ENCODE results near the gene GTF2H4. TPM values are rescaled to one million over a fixed set of nuclear protein-coding genes. Genes with fewer than 3 reads are reported as not detected.

GTF2H4 gene
- total RNA-seq, 1 donor from 2014 or later, result 67.2 TPM

GRCh38 chr6:30951907-30952469 is 44.0 kb downstream of the GTF2H4 start:
- Mint-ChIP-seq H3K27me3 (ENCODE audit: unreplicated experiment) (peaks cover 5% of the 10 kb centered on the region), H3K9me3 (ENCODE audit: unreplicated experiment) (peaks cover 12% of the 10 kb centered on the region), H3K36me3 (ENCODE audit: unreplicated experiment) (peaks cover 15% of the 10 kb centered on the region), H3K27ac (ENCODE audit: unreplicated experiment) (no peak overlapping the region), H3K4me1 (ENCODE audit: low read depth, unreplicated experiment) (peaks cover 5% of the 10 kb centered on the region), H3K4me3 (ENCODE audit: unreplicated experiment) (no peak overlapping the region)
- no peak for DNase-seq
- TF ChIP-seq CTCF (IDR thresholded peaks at IDR 0.05; ENCODE audit: partially characterized antibody, unreplicated experiment), result no peak

GRCh38 chr6:30954631-30955366 is 46.8 kb downstream of the GTF2H4 start:
- H3K36me3 Mint-ChIP-seq (ENCODE audit: unreplicated experiment), result peaks cover 15% of the 10 kb centered on the region
- H3K4me1 Mint-ChIP-seq (ENCODE audit: low read depth, unreplicated experiment), result peaks cover 5% of the 10 kb centered on the region
- peaks cover 12% of the 10 kb centered on the region for H3K9me3 Mint-ChIP-seq (ENCODE audit: unreplicated experiment)
- peak overlapping the region; percentile 24 for H3K27ac Mint-ChIP-seq (ENCODE audit: unreplicated experiment)
- TF ChIP-seq CTCF (IDR thresholded peaks at IDR 0.05; ENCODE audit: partially characterized antibody, unreplicated experiment), result no peak
- H3K4me3 Mint-ChIP-seq (ENCODE audit: unreplicated experiment), result peak overlapping the region; percentile 82
- H3K27me3 Mint-ChIP-seq (ENCODE audit: unreplicated experiment), result peaks cover 5% of the 10 kb centered on the region
- no peak for DNase-seq

DNA sequence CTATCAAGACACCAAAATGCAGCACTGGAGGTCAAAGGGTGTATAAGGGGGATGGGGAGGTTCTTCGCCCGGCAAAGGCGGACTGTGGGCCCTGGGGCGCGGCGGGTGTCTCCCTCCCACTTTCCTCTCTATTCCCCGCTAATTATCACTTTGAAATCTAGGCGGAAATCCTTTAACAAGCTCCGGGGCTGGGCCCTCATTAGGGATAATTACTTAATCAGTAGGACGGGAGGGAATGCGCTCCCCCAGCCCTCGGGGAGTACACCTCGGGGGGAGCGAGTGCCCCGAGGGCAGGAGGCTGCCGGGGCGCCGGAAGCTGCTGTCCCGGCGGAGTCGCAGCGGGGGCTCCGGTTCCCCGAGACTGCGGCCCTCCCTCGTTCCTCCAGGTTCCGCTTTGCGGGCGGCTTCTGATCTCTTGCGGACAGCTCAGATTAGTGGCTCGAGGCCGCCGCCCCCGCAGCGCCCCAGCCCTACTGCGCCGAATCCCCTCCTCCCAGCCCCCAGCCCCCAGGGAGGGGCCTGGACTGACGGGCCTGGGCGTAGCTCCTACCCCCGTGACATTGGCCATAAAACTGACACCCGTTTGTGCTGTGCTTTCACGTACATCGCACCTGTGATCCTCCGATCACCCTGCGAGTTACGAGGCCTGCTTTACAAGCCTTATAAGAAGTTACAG is 47.5 kb downstream of the GTF2H4 start:
- Mint-ChIP-seq H3K27me3 (ENCODE audit: unreplicated experiment) (peaks cover 5% of the 10 kb centered on the region), H3K36me3 (ENCODE audit: unreplicated experiment) (peaks cover 15% of the 10 kb centered on the region), H3K9me3 (ENCODE audit: unreplicated experiment) (peaks cover 12% of the 10 kb centered on the region), H3K4me1 (ENCODE audit: low read depth, unreplicated experiment) (peaks cover 5% of the 10 kb centered on the region), H3K4me3 (ENCODE audit: unreplicated experiment) (peak overlapping the region; percentile 83), H3K27ac (ENCODE audit: unreplicated experiment) (no peak overlapping the region)
- TF ChIP-seq CTCF (IDR thresholded peaks at IDR 0.05; ENCODE audit: partially characterized antibody, unreplicated experiment), result no peak
- peak; percentile 52 for DNase-seq

DNA sequence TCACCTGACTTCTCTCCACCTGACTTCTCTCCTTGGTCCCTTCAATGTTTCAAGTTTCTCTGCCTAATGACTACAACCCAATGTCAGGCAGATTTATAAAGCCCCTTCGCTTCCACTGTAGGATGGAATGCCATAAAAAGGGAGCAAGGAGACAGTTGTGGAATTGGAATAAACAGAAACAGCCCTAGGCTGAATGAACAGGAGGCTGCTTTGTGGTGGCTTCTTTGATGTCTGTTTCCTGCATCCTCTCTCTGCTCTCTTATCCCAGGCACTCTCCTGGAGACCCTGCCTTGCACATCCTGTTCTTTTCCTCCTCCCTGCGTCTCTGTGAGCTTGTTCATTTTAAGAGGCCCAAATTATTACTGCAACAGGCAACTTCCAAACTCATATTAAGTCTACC is 49.7 kb downstream of the GTF2H4 start:
- no peak overlapping the region for H3K4me3 Mint-ChIP-seq (ENCODE audit: unreplicated experiment)
- no peak overlapping the region for H3K27ac Mint-ChIP-seq (ENCODE audit: unreplicated experiment)
- peaks cover 5% of the 10 kb centered on the region for H3K27me3 Mint-ChIP-seq (ENCODE audit: unreplicated experiment)
- no peak for TF ChIP-seq CTCF (IDR thresholded peaks at IDR 0.05; ENCODE audit: partially characterized antibody, unreplicated experiment)
- H3K4me1 Mint-ChIP-seq (ENCODE audit: low read depth, unreplicated experiment), result peaks cover 5% of the 10 kb centered on the region
- H3K9me3 Mint-ChIP-seq (ENCODE audit: unreplicated experiment), result peaks cover 5% of the 10 kb centered on the region
- DNase-seq, result no peak
- H3K36me3 Mint-ChIP-seq (ENCODE audit: unreplicated experiment), result peaks cover 5% of the 10 kb centered on the region

All from glutamatergic neuron (in vitro differentiated cells).